ENCODE results near the gene GDA. TPM values are rescaled to one million over a fixed set of nuclear protein-coding genes. Genes with fewer than 3 reads are reported as not detected.

Gene GDA
- total and polyA plus RNA-seq, 9 of the 15 experiments (the other 6 are each of a cell fraction or from before 2014, with no cell fraction given), result 4.5 to 18.0 (median 12.7) TPM

DNA sequence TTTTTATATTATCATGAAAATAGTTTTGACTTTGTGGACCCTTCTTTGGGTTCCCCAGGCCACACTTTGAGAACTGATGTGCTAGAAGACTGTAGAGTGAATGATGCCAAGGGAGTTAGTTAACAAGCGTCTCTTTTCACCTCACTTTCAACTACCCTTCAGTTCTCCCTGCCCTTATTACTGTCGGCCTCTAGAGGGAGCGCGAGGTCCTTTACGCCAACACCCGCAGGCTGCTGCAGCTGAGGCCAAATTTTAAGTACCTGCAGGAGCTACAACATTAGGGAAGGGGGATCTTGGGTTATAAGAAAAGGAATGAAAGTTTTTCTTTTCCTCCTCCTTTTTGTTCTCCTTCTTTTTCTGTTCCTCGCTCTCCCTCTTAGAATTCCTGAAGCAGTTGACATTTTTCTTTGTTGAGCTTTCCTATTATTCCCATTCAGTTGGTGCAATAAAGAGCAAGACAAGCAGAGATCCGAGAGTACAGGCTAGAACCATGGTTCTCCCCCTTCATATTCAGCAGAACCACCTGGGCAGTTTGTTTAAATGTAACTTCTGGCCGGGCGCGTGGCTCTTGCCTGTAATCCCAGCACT lies 131.8 kb downstream of the GDA start (continued):
- TF ChIP-seq, protein P1, sequence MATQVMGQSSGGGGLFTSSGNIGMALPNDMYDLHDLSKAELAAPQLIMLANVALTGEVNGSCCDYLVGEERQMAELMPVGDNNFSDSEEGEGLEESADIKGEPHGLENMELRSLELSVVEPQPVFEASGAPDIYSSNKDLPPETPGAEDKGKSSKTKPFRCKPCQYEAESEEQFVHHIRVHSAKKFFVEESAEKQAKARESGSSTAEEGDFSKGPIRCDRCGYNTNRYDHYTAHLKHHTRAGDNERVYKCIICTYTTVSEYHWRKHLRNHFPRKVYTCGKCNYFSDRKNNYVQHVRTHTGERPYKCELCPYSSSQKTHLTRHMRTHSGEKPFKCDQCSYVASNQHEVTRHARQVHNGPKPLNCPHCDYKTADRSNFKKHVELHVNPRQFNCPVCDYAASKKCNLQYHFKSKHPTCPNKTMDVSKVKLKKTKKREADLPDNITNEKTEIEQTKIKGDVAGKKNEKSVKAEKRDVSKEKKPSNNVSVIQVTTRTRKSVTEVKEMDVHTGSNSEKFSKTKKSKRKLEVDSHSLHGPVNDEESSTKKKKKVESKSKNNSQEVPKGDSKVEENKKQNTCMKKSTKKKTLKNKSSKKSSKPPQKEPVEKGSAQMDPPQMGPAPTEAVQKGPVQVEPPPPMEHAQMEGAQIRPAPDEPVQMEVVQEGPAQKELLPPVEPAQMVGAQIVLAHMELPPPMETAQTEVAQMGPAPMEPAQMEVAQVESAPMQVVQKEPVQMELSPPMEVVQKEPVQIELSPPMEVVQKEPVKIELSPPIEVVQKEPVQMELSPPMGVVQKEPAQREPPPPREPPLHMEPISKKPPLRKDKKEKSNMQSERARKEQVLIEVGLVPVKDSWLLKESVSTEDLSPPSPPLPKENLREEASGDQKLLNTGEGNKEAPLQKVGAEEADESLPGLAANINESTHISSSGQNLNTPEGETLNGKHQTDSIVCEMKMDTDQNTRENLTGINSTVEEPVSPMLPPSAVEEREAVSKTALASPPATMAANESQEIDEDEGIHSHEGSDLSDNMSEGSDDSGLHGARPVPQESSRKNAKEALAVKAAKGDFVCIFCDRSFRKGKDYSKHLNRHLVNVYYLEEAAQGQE (IDR thresholded peaks at IDR 0.05; ENCODE audit: borderline replicate concordance), result peak; percentile 75
- TF ChIP-seq, protein P1 (CRISPR knock-in tag; IDR thresholded peaks at IDR 0.05; ENCODE audit: low read depth), result no peak
- no peak for TF ChIP-seq ZBTB26 (CRISPR knock-in tag; IDR thresholded peaks at IDR 0.05)
- no peak for TF ChIP-seq FOXO4 (CRISPR knock-in tag; IDR thresholded peaks at IDR 0.05)
- TF ChIP-seq, protein P2, sequence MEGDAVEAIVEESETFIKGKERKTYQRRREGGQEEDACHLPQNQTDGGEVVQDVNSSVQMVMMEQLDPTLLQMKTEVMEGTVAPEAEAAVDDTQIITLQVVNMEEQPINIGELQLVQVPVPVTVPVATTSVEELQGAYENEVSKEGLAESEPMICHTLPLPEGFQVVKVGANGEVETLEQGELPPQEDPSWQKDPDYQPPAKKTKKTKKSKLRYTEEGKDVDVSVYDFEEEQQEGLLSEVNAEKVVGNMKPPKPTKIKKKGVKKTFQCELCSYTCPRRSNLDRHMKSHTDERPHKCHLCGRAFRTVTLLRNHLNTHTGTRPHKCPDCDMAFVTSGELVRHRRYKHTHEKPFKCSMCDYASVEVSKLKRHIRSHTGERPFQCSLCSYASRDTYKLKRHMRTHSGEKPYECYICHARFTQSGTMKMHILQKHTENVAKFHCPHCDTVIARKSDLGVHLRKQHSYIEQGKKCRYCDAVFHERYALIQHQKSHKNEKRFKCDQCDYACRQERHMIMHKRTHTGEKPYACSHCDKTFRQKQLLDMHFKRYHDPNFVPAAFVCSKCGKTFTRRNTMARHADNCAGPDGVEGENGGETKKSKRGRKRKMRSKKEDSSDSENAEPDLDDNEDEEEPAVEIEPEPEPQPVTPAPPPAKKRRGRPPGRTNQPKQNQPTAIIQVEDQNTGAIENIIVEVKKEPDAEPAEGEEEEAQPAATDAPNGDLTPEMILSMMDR (IDR thresholded peaks at IDR 0.05 in 2 of 3, conservative IDR thresholded peaks at IDR 0.05 in 1 of 3; ENCODE audit: insufficient read depth in 2 of 3, low read depth in 1 of 3, low read length in 3 of 3), result peak; percentile 75 to 86 (median 79)
- TF ChIP-seq, protein P3, sequence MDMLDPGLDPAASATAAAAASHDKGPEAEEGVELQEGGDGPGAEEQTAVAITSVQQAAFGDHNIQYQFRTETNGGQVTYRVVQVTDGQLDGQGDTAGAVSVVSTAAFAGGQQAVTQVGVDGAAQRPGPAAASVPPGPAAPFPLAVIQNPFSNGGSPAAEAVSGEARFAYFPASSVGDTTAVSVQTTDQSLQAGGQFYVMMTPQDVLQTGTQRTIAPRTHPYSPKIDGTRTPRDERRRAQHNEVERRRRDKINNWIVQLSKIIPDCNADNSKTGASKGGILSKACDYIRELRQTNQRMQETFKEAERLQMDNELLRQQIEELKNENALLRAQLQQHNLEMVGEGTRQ (CRISPR knock-in tag; IDR thresholded peaks at IDR 0.05), result no peak
